Posterior vena cava (tissue), 2 donors: ENCODE results near the gene THUMPD3. TPM values are rescaled to one million over a fixed set of nuclear protein-coding genes. Genes with fewer than 3 reads are reported as not detected.

Experiments used
- DNase-seq: peaks from one replicate; pipeline ENCODE4 v3.0.0-alpha.2; 2020; ENCODE audit warnings: low spot score
- intact Hi-C, 2 donors: fragments of 100-400 bp; cut with DNase I; formaldehyde crosslinking; loops; one replicate each; pipeline versions ENCODE4 v1.14.1 to v1.14.2; 2022 to 2023
- total RNA-seq, 2 donors: library from RNA; stranded (reverse); fragmentation: NEBNext Ultra II Directional; extraction: Animal tissue kit (Norgen Biotek cat#: 25700); gene quantifications; one replicate each; pipeline ENCODE4 v1.2.1, GENCODE V29; 2021
- donor health status: DM: yes; HTN: yes; CAD: no.
- donor health status: DM: yes; HTN: yes; CAD: no.

THUMPD3 gene
- total RNA-seq, 2 donors from 2014 or later: 28.3 to 39.9 TPM

DNA sequence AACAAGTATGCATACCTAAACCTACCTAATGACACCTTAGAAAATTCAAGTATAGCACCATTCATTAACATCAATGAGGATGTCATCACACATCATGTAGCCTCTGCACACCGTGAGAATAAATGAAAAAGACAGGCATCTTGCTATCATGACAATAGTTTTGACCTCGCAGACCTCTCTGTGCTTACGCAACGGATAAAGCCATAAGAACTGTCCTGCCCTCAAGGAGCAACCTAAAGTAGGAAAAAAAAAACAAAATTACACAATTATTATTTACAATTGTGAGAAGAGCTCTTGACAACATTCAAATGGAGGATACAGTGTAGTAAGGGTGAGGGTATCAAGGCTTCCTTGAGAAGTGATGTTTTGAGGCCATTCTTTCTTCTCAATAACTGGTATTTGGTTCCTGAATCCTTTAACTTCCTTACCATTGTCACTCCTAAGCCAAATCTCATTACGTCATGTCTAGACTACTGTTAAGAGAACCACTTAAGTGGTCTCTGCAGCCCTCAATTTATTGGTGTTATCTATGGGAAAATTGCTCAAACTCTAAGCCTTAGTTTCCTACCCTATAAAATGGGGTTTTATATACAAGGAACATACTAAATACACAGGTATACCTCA, 27.5 kb downstream of the THUMPD3 start:
- intact Hi-C loops: loop anchor here in 1 of 2 donors (5.0 kb wide), 1 partner anchor 37 kb away; no protein-coding TSS in a partner anchor
- DNase-seq: no peak

DNA sequence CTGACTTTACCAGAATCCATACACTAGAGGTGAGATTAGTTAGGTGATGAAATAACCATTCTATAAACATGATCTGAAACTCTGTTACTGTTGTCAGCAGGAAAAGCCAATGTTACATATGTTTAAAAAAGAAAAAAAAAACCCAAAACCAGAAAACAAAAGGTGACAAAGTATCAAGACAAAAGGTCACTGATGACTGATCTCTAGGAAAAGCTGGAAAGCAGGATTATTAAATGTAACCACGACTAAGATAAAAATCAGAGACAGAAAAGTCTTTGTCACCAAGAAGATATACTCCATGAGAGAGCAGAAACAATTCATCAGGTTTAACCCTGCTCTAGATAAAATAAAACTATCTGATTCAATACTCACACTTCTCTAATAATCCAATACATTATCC, 29.2 kb downstream of the THUMPD3 start:
- no peak for DNase-seq
- intact Hi-C loops: loop anchor here in 1 of 2 donors (5.0 kb wide), 1 partner anchor 35 kb away; no protein-coding TSS in a partner anchor

DNA sequence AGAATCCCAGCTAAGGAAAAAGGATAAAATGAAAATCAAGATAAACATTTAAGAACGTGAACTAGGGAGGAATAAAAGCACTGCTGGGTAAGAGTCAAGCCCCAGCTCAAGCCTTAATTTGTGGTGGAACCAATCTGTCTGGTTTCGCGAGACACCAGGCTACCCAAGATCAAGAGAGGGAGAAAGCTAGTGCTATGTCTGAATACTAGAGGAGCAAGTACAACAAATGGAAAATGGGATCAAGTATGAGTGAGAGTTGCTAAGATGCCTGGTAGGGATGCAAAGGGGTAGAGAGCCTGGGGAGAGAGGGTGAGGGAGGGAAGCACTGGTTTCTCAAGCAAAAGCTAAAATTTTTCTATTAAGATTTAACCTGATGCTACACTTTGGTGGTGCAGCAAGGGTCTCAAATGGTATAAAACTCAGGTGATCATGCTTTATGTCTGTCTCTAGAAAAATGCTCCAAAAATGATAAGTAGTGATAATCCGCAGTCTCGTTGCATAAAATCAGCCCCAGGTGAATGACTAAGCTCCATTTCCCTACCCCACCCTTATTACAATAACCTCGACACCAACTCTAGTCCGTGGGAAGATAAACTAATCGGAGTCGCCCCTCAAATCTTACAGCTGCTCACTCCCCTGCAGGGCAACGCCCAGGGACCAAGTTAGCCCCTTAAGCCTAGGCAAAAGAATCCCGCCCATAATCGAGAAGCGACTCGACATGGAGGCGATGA, 32.9 kb downstream of the THUMPD3 start:
- DNase-seq: no peak
- intact Hi-C loops: no loop called here

DNA sequence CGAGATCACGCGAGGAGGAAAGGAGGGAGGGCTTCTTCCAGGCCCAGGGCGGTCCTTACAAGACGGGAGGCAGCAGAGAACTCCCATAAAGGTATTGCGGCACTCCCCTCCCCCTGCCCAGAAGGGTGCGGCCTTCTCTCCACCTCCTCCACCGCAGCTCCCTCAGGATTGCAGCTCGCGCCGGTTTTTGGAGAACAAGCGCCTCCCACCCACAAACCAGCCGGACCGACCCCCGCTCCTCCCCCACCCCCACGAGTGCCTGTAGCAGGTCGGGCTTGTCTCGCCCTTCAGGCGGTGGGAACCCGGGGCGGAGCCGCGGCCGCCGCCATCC, 33.4 kb downstream of the THUMPD3 start:
- intact Hi-C loops: no loop called here
- peak; percentile 96 for DNase-seq

DNA sequence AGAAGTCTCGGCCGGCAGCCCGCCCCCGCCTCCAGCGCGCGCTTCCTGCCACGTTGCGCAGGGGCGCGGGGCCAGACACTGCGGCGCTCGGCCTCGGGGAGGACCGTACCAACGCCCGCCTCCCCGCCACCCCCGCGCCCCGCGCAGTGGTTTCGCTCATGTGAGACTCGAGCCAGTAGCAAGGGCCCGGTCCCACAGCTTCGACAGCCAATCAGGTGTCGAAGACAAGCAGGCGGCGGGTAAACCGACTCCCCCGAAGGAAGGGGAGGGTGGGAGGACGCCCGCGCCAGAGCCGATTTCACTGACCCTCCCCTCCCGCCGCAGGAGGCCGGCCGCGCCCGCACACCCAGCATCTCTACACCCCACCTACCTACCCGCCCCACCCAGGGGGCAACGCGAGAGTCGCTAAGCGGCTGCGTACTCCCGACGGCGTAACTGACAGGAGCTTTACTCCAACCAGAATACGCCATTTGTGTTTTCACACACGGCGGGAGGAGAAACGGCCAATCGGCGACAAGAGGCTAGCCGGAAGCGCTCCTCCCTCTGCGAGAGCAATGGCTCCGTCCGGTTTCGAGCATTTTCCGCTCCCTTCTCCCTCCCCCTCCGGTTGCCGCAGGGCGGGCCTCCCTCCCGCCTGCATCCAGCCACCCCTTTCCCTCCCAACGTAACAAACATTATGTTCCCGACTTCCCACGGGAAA, 33.9 kb downstream of the THUMPD3 start:
- intact Hi-C loops: no loop called here
- peak; percentile 99 for DNase-seq

DNA sequence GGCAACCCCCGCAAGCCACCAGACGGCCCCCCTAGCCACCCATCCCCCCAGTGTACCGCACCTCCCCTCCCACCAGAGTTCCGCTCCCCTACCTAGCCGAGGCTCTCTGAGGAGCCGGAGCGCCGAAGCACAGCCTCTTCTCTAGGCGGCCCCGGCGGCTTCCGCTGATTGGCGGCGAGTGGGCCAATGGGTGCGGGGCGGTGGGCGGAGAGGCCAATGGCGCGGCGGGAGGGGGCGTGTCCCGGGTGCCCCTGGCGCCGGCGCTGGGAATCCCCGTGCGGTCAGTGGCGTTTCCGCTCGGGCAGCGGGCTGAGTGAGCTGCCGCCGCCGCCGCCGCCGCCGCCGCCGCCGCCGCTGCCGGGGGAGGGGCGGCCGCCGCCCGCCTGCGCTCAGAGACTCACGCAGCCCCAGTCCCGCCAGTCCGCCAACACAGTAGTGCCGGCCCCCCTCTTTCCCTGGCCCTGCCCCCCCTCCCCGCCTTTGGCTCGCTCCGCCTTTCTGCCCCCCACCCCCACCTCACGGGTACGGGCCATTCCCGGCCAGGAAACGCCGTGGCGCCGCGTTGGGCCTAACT, 34.6 kb downstream of the THUMPD3 start, which contains the start of gene SETD5:
SETD5 (plus strand) TSS at position 284 of the 574 bp plus-strand sequence. CDS start 31,324 bp downstream, outside the sequence.
- peak; percentile 100 for DNase-seq
- intact Hi-C loops: no loop called here

DNA sequence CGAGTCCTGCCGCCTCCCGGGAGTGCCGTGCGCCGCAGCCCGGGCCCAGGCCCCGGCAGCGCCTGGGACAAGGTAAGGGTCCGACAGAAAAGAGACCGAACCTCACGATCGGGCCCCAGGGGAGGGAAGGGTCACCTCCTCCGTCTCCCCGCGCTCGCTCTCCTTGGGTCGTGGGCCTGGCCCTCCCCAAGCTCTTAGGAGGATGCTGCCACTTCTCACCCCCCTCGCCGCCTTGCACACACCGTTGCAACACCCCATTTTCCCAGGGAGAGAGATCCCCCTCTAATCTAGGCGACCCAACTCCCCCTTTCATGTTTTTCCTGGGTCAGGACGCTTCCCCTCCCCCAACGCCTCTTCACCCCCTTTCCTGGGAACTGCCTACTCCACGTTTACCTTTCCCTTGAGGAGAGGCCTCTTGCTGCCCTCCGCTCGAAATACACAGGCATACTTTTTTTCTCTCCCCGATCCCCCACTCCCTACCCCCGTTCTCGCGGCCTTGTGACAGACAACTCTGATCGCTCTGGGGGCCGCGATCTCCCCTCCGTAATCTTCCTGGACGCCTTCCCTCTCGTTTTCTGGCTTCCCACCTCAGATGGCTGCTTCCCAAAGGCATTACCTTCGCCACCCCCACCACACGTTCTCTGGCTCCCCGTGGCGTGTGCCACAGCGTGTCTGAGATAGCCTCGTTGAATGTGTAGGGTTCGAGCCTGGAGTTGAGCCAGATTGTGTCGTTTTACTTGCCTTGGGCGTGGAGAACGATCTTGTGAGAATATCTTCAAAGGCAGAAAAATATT, 35.2 kb downstream of the THUMPD3 start:
- DNase-seq: peak; percentile 83
- intact Hi-C loops: no loop called here

DNA sequence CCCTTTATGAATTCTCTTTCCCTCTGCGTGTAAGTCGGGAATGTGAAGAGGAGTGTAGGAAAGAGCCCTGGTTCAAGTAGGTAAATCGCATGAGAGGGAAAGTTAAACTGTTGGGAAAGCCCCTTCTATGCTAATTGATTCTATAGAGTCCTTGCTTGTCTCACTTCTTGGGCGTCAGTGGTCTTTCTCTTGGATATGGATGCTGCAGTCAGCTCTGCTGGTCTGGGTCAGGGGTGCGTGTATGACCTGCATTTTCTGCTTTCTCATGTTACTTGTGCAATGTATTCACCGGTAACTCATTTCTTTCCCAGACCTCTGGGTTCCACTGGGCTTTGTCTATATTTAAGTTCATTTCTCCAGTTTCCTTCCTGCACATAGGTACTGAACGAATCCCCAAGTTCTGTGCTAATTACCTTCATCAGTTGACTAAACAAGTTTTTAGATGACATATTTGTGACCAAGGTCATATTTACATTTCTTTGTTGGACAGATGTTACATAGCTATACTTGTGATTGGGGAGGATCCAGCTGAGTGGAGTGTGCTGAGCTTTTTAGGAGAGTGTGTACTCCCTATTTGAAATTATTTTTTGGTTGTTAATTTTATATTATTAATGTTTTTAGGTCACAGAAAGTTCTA, 36.0 kb downstream of the THUMPD3 start:
- intact Hi-C loops: no loop called here
- DNase-seq: no peak

DNA sequence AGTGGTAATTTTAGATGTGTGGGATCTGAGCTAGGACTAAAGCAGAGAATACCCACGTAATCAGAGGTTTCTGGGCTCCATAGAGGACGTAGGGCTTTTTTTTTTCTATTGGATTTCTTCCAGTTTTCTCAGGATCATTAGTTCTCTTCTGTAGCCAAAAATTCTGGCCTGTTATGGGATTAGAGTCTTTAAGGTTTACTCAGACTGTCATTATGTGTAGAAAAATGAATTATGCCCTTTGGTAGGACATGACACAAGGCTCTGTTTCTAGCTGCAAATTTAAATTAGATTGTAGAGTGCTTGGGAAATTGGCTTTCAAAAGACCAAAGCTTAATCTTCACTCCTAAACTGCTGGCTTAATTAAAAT, 36.5 kb downstream of the THUMPD3 start:
- intact Hi-C loops: no loop called here

DNA sequence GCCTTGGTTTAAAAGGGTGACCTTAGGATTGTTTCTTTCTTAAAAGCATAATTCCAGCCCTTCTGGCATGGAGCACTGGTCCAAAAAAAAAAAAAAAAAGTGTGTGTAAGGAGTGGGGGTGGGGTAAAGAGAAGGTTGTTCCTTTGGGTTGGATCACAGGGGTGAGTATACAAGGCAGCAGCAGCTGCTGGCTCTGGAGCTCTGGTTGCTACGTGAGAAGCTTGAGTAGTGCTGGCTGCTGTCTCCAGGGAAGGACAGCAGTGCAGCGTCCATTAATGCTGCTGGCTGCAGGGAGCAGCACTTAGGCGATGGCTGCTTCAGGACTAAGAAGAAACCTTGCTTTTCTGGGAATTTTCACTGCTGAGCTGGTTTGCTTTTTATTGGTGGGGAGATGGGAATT, 36.9 kb downstream of the THUMPD3 start:
- peak; percentile 88 for DNase-seq
- intact Hi-C loops: no loop called here

More for the DNA sequence above, 36.5 kb downstream of the THUMPD3 start:
- DNase-seq: no peak

DNA sequence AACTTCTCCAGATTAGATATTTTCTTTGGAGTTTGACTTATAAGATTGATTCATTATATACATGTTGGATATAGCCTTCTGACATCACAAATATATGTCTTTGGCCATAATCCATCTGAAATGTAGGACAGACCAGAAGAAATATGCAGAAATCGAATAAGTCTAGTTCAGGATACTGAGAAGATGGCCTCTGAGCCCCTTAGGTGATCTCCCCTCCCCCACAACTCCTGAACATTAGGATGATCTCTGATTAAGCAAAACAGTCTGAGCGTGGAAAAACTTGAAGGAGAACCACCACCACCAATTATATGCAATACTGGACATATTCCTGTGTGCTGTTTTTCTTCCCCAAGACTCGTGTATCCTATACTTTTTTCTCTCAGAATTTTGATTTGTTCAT, 37.8 kb downstream of the THUMPD3 start:
- intact Hi-C loops: no loop called here
- DNase-seq: no peak

DNA sequence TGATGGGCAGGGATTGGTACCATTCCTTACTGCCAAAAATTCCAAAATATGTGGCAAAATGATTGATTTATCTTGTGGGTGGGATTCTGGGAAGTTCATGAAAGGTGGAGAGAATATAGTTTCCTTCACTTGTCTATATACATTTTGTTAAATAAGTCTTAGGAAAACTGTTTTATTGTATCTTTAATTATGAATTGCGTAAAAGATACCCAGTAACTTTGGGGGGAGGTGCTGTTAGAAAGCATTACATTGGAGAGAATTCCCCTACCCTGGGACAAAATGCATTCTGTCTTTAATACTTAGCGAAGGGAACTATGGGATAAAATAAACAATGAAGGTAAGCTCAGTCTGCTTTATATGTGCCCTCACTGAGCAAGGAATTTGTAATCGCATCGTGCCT, 39.1 kb downstream of the THUMPD3 start:
- no peak for DNase-seq
- intact Hi-C loops: no loop called here

DNA sequence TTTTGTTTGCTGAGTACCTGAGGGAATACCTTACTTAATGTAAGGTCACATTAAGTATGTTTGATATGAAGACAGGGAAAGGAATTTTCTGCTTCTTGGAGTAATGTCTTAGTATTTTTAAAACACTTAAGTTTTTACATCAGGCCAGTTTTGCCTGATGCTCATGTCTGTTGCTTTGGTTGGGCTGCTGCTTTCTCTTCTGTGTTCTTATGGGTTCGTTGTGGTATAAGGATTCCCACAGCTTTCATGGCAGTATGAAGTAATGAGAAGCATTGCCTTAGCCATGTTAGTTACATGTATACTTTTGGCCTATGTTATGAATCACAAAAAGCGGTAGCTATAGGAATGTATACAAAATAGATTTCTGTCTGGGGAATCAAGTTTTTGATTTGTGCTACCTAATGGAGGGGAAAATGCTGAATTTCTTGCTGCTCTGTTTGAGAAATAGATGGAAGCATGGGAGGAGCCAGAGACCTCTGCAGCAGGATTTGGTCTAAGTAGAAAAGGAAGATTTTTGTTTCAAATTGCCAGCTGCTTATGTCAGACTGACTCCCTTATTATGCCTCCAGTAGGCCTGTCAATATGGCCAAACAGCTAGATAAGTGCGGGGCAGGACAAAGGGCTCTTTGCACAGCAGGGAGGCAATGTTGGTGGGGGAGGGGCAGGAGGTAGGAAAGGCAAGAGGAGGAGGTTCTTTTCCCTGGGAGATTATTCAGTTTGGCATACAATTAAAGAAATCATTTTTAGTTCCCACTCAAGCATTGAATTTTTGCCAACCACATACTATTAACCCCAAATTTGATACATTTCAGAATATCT, 39.8 kb downstream of the THUMPD3 start:
- intact Hi-C loops: no loop called here
- no peak for DNase-seq

DNA sequence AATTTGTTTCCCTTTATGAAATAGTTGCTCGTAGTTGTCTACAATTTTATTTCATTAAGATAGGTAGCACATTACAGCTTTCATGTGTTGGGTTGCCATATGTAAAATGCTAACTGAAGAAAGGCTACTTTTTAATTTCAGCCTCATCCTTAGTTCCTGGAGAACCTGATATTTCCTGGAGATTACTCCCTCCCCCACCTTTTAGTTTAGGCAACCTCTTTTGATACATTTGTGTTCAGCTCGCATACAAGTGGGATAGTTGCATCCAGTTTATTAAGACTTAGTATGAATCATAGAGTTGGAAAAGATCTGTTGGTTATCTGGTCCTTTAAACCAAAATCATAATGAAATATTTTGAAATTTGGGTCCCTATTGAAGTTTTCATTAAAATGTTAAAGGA, 40.6 kb downstream of the THUMPD3 start:
- intact Hi-C loops: no loop called here

DNA sequence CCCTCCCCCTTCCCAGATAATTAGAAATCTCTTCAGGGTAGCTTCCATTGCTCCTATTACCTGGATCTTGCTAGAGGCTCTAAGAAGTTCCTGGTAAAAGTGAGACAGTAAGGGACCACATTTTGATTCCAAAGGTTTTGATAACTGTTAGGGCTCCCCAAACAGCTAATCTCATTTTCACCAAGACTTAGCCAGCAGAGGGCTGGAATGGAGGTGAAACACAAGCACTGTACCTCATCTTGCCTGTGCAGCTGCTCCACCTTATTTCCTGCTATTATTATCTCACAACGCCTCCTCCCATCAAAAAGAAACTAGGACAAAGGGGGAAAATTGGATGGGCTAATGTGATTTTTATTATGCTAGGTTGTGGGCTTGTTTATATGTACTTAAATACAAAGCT, 41.8 kb downstream of the THUMPD3 start:
- intact Hi-C loops: no loop called here

More for the DNA sequence above, 40.6 kb downstream of the THUMPD3 start:
- DNase-seq: no peak

DNA sequence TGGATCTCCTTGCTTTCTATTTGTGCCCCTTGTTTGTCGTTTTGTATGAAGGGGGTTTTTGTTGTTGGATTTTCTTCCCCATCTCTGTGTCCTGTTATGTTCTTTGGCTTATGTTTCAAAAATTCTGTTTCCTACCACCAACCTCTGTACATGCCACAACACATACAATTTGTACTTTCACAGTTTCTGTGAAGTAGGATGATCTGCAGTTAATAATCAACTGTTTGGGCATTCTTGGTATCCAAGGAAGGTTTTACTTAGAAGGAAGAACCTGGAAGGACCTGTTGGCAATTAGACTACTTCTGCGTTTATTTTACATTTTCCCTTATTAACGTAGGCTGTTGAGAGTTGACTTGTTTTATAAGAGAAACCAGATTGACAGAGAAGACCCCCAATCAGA, 42.9 kb downstream of the THUMPD3 start:
- DNase-seq: no peak
- intact Hi-C loops: no loop called here

More for the DNA sequence above, 41.8 kb downstream of the THUMPD3 start:
- no peak for DNase-seq

DNA sequence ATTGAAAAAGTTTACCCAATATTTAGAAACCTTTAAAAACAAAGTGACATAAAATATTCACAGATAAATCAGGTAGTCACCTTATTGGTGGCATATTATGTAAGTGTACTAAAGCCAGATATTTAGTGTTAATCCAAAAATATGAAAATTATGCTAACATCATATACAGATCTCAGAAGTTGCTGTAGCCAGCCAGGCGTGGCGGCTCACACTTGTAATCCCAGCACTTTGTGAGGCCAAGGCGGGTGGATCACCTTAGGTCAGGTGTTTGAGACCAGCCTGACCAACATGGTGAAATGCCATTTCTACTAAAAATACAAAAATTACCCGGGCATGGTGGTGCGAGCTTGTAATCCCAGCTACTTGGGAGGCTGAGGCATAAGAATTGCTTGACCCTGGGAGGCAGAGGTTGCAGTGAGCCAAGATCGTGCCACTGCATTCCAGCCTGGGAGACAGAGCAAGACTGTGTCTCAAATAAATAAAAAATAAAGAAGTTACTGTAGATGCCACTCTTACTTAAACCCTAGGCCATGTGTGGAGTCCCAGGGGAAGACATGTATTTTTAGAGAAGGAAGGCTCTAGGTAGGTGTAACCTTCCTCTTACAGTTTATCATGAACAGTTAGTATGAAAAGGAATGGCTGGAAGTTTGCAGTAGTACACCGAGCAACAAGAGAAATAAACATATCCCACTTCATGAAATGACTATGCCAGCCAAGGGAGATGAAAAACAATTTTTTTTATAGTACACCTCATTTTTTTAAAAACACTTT, 44.2 kb downstream of the THUMPD3 start:
- intact Hi-C loops: no loop called here
- DNase-seq: no peak
